ENCODE data around the gene KLHDC8A.

KLHDC8A gene

DNA sequence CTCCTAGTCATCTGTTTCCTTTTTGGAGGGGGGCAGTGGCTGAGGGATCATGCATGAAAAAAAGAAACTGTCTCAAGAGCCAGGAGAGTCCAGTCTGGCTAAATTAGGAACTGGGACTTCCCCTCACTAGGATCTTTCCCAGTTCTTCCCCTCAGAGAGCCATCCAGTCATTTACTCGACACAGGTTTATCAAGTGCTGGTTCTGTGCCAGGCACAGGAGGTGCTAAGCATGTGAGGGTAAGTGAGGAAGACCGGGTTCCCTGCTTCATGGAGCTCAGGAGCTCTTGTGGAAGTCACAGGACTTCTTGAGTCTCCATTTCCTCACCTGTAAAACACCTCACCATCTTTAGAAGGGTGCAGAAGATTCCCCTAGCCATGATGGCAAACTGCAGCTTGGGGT, 26.6 kb downstream of the KLHDC8A start:
- no peak overlapping the region for H3K4me3 ChIP-seq (ENCODE audit: low read depth, low read length)
- DNase-seq (ENCODE audit: low read depth) = no peak
- no peak for TF ChIP-seq CTCF (IDR thresholded peaks at IDR 0.05; ENCODE audit: control insufficient read depth, extremely low read depth, insufficient read depth)

GRCh38 chr1:205329719-205330118, 27.0 kb downstream of the KLHDC8A start:
- no peak for DNase-seq (ENCODE audit: low read depth)
- no peak for TF ChIP-seq CTCF (IDR thresholded peaks at IDR 0.05; ENCODE audit: control insufficient read depth, extremely low read depth, insufficient read depth)
- no peak overlapping the region for H3K4me3 ChIP-seq (ENCODE audit: low read depth, low read length)

DNA sequence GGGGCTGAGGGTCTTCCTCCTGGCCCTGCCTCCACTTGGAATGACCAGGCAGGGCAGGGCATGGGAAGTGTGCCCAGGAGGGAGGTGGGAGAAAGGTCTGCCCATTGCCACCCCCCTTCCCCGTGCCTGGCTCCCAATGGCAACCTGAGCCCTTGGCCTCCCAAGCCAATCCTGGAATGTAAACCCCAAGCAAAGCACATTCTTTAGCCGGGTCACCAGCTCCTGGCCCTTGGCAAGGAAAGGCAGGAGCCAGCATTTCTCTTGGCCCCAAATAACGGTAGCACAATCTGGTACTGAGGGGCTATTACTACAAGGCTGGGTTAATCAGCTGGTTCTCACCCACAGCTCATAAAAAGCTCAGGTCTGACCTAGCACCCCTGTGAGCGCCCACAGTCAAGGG, 28.2 kb downstream of the KLHDC8A start:
- no peak overlapping the region for H3K4me3 ChIP-seq (ENCODE audit: low read depth, low read length)
- DNase-seq (ENCODE audit: low read depth) = no peak
- TF ChIP-seq CTCF (IDR thresholded peaks at IDR 0.05; ENCODE audit: control insufficient read depth, extremely low read depth, insufficient read depth) = no peak

DNA sequence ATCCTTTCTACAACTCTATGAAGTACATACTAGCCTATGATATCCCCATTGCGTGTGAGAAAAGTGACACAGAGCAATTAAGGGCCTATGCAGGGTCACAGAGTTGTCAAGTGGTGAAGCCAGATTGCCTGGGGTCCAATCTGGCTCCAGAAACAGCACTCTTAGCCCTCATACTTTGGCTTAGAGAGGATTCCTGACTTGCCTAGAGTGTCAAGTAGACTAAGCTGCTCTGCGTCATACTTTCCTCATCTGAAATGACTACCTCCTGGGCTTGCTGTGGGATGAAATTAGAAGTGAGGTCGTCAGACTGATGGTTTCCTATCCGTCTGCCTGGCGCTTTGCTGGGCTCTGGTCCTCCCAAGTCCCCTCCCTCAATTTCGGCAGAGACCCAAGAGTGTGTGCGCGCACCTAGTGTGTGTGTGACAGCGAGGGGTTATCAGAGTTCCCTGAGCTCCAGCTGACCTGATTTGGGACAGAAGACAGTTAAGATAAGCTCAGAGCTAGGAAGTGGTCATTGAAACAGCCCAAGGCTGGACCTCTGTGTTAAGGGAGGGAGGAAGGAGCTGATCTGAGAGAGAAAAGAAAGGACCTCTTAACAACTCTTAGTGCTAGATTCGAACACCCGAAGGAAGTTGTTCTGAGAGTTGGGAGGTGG, 29.8 kb downstream of the KLHDC8A start:
- no peak overlapping the region for H3K4me3 ChIP-seq (ENCODE audit: low read depth, low read length)
- no peak for DNase-seq (ENCODE audit: low read depth)
- TF ChIP-seq CTCF (IDR thresholded peaks at IDR 0.05; ENCODE audit: control insufficient read depth, extremely low read depth, insufficient read depth) = no peak

DNA sequence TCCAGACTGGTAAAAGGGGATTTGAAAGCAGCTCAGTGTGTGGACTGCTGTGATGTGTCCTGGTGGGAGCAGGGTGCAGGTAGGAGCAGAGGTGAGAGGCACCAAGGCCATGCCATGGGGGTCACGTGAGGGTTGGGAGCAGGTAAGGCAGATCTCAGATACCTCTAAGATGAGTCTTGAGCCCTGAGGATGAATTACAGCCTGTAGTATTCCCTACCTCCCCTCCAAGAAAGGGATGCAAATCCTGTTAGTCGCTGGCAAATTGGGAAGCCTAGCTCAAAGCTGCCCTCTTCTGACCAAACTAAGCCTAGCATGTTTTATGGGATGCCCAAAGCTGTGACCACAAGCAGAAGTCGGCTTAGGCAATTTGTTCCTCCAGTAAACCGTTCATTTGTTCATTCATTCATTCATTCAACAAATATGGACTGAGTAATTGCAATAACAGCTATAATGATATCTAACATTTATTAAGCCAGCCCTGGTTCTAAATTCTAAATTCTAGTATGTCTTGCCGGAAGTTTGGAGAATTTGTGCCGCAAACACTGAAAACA, 31.3 kb downstream of the KLHDC8A start:
- TF ChIP-seq CTCF (IDR thresholded peaks at IDR 0.05; ENCODE audit: control insufficient read depth, extremely low read depth, insufficient read depth) = peak; percentile 89
- no peak overlapping the region for H3K4me3 ChIP-seq (ENCODE audit: low read depth, low read length)
- DNase-seq (ENCODE audit: low read depth) = no peak

- no peak for DNase-seq (ENCODE audit: low read depth)
- no peak overlapping the region for H3K4me3 ChIP-seq (ENCODE audit: low read depth, low read length)
- TF ChIP-seq CTCF (IDR thresholded peaks at IDR 0.05; ENCODE audit: control insufficient read depth, extremely low read depth, insufficient read depth) = no peak
These were observed 31.9 kb downstream of the KLHDC8A start for GRCh38 chr1:205324781-205325180.

DNA sequence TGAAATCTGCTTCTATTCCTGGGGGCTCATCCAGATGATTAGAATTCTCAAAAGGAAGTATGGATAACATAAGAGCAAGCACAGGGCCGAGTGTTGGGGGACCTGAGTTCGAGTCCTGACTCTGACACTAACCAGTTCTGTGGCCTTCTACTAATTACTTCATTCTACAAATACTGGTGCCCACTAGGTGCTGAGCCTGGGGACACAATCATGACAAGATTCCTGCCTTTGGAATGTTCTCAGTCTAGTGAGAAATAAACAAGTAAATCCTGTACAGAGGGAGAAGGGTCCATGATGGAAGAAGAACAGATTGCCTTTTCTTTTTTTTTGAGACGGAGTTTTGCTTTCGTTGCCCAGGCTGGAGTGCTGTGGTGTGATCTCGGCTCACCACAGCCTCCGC, 32.9 kb downstream of the KLHDC8A start:
- H3K4me3 ChIP-seq (ENCODE audit: low read depth, low read length) = no peak overlapping the region
- no peak for TF ChIP-seq CTCF (IDR thresholded peaks at IDR 0.05; ENCODE audit: control insufficient read depth, extremely low read depth, insufficient read depth)
- DNase-seq (ENCODE audit: low read depth) = no peak
